ENCODE measurements around the gene FBXL13.
"Not testable (repeated sequence)": the region's sequence is repeated elsewhere in the genome, so short reads cannot be mapped to it uniquely, and the experiment has no call there.

Gene FBXL13

GRCh38 chr7:102933763-102934162 is 140.8 kb downstream of the FBXL13 start:
- DNase-seq, result no peak

DNA sequence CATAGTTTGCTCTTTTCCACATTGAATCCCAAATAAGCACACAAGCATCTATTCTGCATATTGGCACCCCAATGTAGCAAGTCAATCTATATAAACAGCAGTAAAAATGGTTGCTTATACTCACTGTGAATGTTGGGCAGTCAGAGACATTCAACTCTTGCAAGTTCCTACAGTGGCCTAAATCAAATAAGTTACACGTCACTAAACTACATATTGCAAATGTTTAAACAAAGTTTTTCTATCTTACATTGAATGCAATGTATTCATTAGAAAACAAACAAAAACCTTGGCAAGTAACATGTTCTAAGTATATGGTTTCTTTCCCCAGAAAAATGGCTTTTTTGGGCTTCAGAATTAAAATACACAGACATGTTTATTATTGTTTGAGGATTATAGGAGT is 142.8 kb downstream of the FBXL13 start:
- no peak for DNase-seq

DNA sequence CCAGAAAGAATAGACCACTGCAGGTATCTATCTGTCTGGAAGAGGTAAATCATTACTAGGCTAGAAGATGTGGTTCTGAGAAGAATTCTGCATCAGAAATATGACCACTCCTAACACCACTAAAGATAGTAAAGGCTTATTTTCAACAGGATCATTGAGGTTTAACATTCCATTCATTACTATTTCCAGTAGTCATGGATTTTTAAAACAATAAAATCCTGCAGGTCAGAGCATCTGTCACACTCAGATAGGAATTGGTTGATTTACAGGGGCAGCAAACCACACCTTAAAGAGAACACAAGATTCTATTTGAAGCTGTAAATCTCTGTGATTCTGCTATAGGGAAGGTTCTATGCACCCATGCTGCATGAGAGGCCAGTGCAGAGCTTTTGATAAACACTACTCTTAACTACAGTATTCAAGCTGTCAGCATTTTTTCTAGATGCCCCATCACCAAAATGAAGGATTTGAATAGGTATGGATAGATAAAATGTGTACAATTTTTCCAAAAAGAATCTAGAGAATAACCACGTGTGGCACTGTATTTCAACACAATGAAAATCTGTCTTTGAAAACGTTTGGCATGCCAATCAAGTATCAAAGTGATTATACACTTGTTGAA is 147.2 kb downstream of the FBXL13 start:
- no peak for DNase-seq

GRCh38 chr7:102926783-102927140 is 147.8 kb downstream of the FBXL13 start:
- DNase-seq, result no peak

DNA sequence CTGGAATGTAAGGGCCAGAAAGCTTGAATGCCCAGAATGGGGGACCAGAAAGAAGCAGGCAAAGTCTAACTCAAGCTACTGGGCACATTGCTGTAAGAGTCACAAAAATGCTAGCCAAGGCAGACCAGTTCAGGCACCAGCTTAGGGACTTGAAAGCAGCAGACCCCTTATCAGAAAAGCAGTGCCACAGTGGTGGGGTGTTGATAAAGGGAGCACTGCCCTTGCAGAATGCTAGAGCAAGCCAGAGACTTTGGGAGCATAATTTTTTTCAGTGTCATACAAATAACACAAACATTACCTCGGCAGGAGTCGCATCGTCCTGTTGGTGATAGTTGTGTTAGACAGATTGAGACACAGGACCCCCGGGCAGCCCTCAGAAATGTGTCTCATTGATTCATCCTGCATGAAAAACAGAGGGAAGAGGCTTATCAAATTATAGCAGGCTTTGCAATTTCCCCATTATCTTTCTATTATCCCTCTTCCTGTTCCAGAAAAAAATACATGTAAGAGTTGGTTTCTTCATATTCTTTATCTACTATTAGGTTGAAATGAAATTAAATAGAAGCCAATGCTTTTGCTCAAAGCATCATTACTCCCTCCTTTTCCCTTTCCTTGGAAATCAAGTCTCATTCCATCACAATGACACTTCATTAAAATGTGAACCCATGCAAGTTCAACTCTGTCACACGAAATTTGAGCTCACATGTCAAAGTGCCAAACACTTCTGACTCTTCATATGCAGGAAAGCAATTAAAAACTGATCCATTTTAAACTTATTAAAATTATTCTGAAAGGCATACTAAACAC is 148.4 kb downstream of the FBXL13 start:
- no peak for DNase-seq

DNA sequence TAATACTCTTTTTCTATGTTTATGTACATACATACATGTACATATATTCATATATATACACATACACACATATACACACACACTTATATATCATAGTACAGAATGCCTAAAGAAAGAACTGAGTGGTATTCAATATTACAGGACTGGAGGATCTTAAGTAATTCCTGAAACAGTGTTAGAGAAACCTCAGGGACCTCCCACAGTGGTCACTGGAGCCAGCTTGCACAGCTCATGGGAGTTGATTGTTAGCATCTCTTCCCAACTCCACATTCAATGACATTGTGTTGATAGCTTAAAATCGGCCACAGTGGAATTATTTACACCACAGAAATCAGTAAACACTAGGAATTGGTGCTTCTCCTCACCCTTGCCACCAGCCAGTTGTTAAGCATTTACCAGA is 155.8 kb downstream of the FBXL13 start:
- DNase-seq, result no peak

DNA sequence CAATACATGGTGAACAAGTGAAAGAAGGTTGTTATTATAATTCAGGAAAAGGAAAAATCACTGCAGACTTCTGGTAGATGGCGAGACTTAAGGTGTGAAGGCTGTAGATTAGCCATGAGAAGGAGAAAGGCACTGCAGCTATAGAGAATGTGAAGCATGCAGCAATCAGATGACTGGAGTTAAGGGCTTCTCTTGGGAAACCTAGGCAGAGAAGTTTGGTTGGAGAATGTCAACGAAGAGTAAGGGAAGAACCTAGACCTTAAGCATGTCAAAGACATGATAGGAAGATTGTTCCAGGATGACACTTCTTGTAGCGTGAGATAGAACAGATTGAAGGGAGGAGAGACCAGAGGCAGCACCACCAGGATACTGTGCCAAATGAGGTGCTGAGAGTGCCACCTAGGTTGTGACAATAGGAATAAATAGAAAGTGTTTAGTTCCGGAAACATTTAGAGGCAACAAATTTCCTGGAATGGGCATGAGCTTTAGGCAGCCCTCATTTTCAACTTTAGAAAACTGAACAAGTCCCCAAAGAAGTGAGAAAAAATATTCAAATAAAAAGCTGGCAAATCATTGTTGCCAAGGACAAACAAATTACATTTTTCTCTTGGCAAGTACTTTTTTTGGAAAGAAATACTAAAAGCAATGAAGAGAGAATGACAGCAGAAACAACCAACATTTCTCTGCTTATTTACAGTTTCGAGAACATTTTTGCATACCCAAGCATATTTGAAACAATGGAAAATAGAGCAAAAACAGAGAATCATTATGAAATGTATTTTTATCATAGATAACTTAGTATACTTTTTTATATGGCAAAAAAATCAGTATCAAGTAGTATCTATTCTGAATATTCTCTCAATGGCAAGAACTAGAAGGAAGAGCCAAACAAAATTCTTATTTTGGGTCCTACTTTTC is 156.9 kb downstream of the FBXL13 start:
- no peak for DNase-seq

GRCh38 chr7:102916881-102917280 is 157.7 kb downstream of the FBXL13 start:
- no peak for DNase-seq

GRCh38 chr7:102916426-102916825 is 158.2 kb downstream of the FBXL13 start:
- DNase-seq, result no peak

GRCh38 chr7:102914585-102914984 is 160.0 kb downstream of the FBXL13 start:
- DNase-seq, result no peak

DNA sequence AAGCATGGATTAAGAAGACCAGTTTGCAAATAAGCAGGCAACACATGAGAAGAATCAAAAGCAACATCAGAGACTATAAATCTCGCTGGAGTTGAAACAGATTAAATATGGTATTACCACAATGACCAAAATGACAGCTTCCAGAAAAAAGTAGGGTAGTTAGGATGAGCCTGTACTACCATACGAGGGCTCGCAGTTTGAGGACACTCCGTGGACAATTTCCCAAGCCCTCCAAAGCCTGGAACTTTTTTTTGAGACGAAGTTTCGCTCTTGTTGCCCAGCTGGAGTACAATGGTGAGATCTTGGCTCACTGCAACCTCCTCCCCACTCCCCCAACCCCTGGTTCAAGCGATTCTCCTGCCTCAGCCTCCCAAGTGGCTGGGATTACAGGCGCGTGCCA is 160.8 kb downstream of the FBXL13 start:
- DNase-seq, result no peak

DNA sequence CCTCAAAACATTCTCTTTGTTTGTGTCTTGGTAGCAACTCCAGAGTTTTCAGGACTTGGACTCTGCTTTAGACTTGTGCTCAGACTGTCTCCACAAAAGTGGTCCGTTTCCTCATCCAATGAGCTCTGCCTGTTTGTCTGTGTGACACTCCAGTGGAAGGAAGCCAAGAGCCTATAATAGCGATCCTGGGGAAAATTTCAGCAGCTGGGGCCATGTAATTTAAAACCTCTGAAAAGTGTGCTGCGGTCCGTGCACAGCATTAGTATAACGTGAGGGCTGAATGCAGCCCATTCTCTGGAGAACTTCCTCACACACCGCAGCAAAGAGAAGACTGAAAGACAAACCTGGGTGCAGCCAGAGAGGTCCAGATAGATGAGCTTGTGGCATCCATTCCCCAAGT is 161.9 kb downstream of the FBXL13 start, which contains the start of gene LRRC17:
Gene LRRC17, plus strand, starts transcription at position 259 of the 400 bp plus-strand sequence. CDS start 20,914 bp downstream, outside the sequence.
- DNase-seq, result no peak

- DNase-seq, result no peak
Measured at GRCh38 chr7:102908676-102909075, 165.9 kb downstream of the FBXL13 start.

DNA sequence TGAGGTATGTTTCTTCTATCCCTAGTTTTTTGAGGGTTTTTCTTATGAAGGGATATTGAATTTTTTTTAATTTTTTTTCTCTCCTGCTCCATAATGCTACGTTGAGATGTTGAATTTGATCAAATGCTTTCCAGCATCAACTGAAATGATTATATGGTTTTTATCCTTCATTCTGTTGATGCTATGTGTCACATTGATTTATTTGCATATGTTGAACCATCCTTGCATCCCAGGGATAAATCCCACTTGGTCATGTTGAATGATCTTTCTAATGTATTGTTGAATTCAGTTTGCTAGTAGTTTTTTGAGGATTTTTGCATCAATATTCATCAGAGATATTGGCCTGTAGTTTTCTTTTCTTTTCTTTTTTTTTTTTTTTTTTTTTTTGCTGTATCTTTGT is 171.0 kb downstream of the FBXL13 start:
- DNase-seq, result not testable (repeated sequence)

- not testable (repeated sequence) for DNase-seq
Measured at GRCh38 chr7:102902052-102902451, 172.5 kb downstream of the FBXL13 start.

- no peak for DNase-seq
Measured at GRCh38 chr7:102898532-102898859, 176.1 kb downstream of the FBXL13 start.

GRCh38 chr7:102897856-102898531 is 176.6 kb downstream of the FBXL13 start:
- no peak for DNase-seq

- DNase-seq, result no peak
Measured at GRCh38 chr7:102897211-102897631, 177.4 kb downstream of the FBXL13 start.

GRCh38 chr7:102896585-102896984 is 178.0 kb downstream of the FBXL13 start:
- DNase-seq, result no peak

DNA sequence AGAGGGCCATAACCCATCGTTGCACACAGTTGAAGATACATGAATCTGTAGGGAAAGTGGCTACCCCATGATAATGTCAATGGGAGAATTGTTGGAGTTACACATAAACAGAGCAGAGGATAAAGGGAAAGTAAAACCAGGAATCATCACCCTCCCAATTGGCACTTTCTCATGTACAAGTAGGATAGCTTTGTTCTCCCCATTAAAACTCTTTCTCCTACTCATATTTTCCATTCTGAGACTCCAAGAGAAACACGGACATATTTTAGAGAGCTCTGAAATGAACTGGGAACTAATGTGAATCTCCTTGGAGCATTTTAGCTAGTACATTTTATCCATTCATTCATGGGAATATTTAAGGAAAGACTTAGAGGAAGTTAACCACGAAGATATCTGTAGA is 179.0 kb downstream of the FBXL13 start:
- no peak for DNase-seq

- no peak for DNase-seq
Measured at GRCh38 chr7:102892631-102893278, 181.8 kb downstream of the FBXL13 start.

- DNase-seq, result no peak
Measured at GRCh38 chr7:102891693-102892261, 182.8 kb downstream of the FBXL13 start.
